Stimulated activated CD8-positive, alpha-beta memory T cell treated with anti-CD3 and anti-CD28 coated beads, Interleukin-12 subunit alpha, Interleukin-12 subunit beta, amount 100 ng/mL, for 24 hours (primary cell): ENCODE data around the gene APEH.
A peak's percentile ranks its signal among the peaks of the same experiment; 100 is the strongest.

ENCODE experiments used
- DNase-seq: peaks from one replicate; pipeline ENCODE4 v3.0.0-alpha.2; 2020; ENCODE audit errors: extremely low read depth

APEH gene

GRCh38 chr3:49714728-49715550 lies 40.8 kb downstream of the APEH start:
- no peak for DNase-seq

- DNase-seq, result no peak
Measured at GRCh38 chr3:49715611-49716121, 41.5 kb downstream of the APEH start.

DNA sequence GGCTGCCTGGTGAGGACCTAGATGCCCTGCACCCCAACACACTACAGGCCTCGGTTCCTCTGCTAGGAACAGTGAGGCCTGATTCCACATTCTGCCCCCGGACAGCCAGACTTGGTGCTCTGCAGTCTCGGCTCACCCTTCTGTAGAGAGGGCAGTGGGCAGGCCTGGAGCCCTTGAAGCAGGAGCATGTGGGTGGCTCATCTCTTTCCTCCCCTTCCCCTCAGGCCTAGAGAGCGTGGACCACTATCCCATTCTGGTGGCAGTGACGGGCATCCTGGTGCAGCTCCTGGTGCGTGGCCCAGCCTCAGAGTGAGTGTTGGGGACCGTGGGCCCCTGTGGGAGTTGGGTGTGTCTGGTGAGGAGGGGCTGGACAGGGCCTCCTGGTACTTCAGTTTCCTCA lies 42.0 kb downstream of the APEH start:
- no peak for DNase-seq

GRCh38 chr3:49716691-49717210 lies 42.6 kb downstream of the APEH start:
- no peak for DNase-seq

- no peak for DNase-seq
Measured at GRCh38 chr3:49717211-49717958, 43.2 kb downstream of the APEH start.

- DNase-seq, result no peak
Measured at GRCh38 chr3:49717959-49718857, 44.1 kb downstream of the APEH start.

GRCh38 chr3:49718858-49719213 lies 44.7 kb downstream of the APEH start:
- DNase-seq, result no peak

- peak; percentile 79 for DNase-seq
Measured at GRCh38 chr3:49719214-49719884, 45.2 kb downstream of the APEH start, which contains the start of gene AMIGO3. Gene AMIGO3, minus strand, starts transcription at chr3:49719684. Its CDS starts 219 bp downstream, at chr3:49719465.

GRCh38 chr3:49720855-49721595 lies 46.9 kb downstream of the APEH start:
- DNase-seq, result no peak

DNA sequence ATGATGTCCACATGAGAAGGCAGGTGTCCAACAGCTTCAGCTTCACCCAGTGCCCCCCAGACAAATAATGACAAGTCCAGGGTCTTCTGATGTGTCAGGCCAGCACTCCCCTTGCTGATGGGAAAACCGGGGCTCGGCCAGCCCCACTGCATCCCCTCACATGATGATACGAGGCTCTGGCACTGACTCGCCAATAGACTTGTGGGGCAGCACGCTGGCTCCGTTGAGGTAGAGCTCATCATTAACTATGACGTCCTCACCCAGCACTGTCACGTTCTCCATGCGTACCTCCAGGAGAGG lies 47.4 kb downstream of the APEH start:
- no peak for DNase-seq

GRCh38 chr3:49721896-49722781 lies 48.0 kb downstream of the APEH start:
- no peak for DNase-seq

DNA sequence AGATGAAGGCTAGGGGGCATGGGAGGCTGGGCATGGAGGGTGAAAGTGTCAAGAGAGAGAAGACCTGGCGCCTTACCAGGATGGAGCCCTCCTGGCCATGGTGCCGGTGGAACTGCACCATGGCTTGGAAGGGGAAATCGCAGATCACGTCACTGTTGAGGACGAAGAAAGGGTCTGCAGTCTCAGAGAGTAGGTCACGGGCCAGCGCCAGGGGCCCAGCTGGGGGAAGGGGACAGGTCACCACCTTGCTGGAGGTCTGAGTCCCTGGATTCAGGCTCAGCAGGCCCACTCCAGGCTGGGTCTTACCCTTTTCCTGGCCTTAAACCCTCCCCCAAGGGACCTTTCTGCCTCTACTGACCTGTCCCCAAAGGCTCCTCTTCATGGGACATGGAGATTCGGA lies 48.7 kb downstream of the APEH start:
- DNase-seq, result no peak

DNA sequence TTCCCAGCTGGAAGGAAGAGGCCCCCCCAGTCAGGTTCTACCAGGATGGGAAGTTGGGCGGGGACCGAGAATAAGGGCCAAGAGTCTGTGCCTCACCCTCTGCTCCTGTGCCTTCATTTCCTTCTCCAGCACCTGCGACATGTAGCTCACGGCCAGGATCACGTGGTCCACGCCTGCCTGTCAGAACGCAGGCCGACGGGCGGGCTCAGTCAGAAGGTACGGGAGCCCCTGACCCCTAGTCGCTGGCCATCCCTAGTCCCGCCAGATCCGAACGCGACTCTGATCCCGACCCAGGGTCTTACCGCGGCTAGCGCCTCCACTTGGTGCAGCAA lies 49.1 kb downstream of the APEH start:
- no peak for DNase-seq

DNA sequence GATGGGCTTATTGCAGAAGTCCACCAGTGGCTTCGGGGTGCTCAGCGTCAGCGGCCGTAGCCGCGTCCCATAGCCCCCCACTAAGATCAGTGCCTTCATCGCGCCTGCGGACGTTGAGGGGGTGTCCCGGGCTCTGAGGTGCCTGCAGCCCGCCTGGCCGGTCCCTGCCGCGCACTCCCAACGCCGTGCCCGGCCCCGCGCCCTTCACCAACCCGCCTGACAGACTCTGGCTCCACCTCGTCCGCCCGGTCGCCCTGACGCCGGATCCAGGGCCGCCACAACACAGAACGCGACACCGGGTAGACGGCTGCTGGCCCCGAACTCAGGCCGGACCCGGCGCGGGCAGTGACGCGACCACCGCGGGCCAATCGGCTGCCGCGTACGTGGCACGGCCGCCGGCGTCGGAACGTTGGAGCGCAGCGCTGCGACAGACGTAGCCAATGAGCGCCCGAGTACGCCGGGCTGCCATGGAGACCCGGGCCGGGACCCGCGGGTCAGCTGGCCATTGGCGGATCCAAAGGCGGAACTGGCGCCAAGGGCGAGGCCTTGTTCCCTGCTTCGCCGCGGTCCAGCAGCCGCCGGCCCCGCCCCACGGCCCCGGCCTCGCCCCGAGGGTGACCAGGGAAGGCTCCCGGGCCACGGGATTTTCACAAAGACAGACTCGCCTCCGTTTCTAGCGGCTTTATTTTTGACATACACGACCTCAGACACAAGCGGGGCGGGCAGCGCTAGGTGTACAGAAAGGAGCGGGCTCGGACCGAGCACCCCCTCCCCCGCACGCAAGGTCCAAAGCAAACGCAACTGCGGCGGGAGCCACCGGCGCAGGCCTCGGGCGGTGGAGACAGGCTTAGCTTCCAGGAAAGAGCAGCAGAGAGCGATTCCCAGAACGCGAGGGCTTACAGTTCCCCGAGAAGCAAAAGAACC lies 49.7 kb downstream of the APEH start, which contains the start of gene GMPPB:
Gene GMPPB (minus strand): TSS at position 324 of the 924 bp plus-strand sequence. CDS start 225 bp downstream, at position 99.
- DNase-seq, result peak; percentile 85

GRCh38 chr3:49724586-49724985 lies 50.4 kb downstream of the APEH start:
- no peak for DNase-seq

DNA sequence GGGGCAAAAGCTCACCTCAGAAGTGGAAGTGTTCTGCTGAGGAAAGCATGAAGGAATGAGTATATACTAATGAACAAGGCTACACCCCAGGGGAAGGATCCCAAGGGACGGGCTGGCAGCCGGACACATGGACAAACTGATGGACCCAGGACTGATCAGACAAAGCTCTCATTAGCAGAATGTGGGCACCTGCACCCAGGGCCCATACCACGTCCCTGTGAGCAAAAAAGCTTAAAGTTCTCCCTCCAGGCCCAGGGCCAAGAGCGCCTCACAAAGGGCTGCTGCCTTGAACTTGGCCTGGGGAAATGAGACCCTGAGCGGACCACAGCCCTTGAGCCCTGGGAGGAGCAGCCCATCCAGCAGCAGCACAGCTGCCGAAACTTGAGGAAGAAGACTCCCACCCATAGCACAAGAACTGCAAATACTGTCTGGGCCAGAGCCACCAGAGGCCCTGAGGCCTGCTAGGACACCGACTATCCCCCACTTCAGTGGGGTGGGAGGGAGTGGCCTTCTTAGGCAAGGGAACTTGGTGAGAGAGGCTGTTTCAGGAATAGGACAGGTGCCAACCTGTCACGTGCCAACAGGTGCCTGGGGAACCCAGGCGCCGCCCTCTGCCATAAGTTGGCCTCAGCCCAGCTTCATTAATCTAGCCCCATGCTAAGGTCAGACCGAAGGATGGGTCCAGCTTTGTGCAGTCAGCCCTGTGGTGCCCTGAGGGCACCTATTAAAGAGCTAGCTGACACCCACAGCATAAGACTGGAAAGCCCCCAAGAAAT lies 51.9 kb downstream of the APEH start:
- no peak for DNase-seq

- DNase-seq, result no peak
Measured at GRCh38 chr3:49727154-49727923, 53.2 kb downstream of the APEH start.
